GM18951 (cell line): ENCODE results near the gene TMEM170A.
"Not testable (repeated sequence)": the region's sequence is repeated elsewhere in the genome, so short reads cannot be mapped to it uniquely, and the experiment has no call there.

Experiments used
- POLR2A ChIP-seq: IDR thresholded peaks from 4 replicates; pipeline ENCODE4 v1.6.1; 2011; ENCODE audit warnings: mild to moderate bottlenecking; ENCODE audit not compliant: insufficient read length, insufficient read depth; ENCODE audit errors: extremely low read depth
- in situ Hi-C: fragments of 300-500 bp; cut with MboI; formaldehyde crosslinking; loops from one replicate; pipeline ENCODE4 v1.12.0; 2022; ENCODE audit warnings: low sequenced_read_pairs, mixed read lengths, inconsistent platforms; ENCODE audit not compliant: unreplicated experiment

Gene TMEM170A, protein sequence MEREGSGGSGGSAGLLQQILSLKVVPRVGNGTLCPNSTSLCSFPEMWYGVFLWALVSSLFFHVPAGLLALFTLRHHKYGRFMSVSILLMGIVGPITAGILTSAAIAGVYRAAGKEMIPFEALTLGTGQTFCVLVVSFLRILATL

DNA sequence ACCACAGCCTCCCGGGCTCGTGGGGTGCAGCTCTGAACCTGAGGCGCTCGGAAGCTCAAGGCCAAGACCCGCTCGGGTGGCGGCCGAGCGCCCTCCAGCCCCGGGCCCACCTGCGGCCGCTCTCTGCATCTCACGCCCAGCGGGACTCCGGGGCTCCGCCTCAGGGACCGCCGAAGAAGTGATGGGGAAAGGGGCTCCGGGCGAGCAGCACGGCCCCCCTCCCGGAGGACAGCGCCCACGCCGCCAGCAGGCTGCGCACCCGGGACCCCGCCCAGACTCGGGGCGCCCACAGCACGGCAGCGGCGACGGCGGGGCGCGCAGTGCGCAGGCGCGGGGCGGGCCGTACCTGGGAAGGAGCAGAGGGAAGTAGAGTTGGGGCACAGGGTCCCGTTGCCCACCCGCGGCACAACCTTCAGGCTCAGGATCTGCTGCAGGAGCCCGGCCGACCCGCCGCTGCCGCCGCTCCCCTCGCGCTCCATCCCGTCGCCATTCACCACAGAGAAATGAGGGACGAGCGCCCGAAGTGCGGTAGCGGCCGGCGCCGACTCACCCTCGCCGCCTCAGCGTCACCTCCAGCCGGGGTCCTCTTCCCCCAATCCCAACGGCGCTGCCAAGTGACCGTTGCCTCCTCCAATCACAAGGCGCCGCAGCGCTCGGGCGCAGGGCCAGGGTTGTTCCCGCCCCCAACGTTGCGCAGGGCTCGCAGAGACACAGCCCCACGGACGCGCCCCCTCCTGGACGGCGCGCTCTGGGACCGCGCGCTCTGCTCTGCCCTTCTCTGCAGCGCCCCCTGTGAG is at the start of gene TMEM170A:
TMEM170A (minus strand) TSS at position 568 of the 797 bp plus-strand sequence; CDS start at position 479, 89 bp downstream.
- TF ChIP-seq POLR2A, result peak; percentile 99
- in situ Hi-C loops, result no loop called here

DNA sequence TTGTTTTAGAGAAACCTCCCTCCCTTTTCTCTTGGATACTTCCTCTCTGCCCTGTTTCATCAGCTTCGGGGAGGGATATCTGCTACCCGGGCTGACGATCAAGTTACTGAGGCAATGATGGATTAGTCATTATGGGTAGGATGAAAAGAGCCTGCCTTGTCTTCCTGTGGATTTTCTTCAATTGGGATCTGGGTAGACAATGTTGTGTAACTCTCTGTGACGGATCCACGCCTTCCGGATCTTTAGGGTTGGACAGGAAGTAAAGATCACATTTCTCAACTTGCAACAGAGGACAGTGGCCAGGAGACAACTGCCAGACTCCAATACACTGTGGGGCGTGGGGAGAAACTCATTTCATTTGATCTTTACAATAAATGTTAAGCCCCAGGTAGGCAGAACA is 42.1 kb upstream of the TMEM170A start:
- no peak for TF ChIP-seq POLR2A
- in situ Hi-C loops, result no loop called here

DNA sequence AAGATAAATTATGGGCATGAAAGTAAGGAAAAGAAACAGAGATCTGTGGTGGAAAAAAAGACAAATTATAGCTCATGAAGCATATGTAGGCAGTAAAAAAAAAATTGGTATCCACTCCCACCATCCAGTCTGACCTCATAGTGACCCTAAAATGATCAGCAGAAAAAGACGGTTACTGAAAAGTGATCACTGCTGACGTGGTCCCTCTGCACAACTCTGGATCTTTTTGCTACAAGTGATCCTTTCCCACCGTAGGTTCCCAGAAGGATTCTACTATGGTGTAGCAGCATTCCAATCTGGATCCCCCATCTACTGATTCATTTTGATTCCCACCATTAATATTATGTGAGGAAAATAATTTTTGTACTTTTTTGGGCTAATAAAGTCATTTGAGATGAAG is 41.6 kb upstream of the TMEM170A start:
- TF ChIP-seq POLR2A, result no peak
- in situ Hi-C loops, result no loop called here

DNA sequence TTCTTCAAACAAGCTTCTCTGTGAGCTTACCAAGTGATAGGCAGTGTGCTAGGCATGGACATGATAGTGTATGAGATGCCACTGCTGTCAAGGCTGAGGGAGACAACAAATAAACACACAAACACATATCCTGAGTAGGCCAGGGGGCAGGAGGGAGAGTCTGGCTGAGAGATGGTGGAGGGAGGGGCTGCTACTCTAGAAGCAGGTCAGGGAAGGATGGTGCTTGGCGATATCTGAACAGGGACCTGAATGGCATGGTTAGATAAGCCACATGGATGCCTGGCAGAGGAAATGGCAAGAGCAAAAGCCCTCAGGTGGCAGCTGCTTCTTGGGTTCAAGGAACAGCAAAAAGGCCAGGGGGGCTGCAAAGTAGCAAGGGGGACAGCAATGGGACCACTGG is 39.3 kb upstream of the TMEM170A start:
- TF ChIP-seq POLR2A, result no peak

DNA sequence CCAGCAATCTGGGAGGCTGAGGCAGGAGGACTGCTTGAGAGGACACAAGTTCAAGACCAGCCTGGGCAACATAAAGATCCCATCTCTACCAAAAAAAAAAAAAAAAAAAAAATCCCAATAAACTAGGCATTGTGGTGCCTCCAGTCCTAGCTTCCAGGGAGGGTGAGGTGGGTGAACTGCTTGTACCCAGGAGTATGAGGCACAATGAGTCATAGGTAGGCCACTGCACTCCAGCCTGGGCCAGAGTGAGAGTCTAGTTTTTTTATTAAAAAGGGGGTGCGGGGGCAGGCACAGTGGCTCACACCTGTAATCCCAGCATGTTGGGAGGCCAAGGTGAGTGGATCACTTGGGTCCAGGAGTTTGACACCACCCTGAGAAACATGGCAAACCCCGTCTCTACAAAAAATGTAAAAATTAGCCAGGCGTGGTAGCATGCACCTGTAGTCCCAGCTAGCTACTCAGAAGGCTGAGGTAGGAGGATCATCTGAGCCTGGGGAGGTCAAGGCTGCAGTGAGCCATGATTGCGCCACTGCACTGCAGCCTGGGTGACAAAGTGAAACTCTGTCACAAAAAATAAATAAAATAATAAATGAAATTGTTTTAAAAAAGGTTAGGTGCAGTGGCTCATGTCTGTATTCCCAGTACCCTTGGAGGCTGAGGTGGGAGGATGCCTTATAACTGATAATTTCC is 38.6 kb upstream of the TMEM170A start:
- in situ Hi-C loops, result no loop called here
- no peak for TF ChIP-seq POLR2A

More for the DNA sequence above, 39.3 kb upstream of the TMEM170A start:
- in situ Hi-C loops, result no loop called here

DNA sequence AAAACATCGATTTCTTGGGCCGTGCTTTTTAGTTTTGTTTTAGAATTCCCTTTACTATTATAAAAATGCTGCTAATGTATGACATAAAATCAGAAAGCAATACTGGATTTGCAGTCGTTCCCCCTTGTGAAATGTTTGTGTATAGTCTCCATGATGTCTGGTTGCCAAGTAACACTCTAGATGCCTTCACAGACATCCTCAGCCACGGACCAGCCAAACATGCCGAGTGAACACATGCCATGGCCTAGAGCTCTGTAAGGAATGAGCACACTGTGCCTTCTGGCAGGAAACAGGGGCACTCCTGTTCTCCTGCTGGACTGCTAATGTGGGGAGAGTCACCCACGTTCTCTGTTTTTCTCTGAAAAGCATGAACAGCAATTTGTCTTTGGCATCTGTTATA is 37.3 kb upstream of the TMEM170A start:
- in situ Hi-C loops, result not testable (repeated sequence)

DNA sequence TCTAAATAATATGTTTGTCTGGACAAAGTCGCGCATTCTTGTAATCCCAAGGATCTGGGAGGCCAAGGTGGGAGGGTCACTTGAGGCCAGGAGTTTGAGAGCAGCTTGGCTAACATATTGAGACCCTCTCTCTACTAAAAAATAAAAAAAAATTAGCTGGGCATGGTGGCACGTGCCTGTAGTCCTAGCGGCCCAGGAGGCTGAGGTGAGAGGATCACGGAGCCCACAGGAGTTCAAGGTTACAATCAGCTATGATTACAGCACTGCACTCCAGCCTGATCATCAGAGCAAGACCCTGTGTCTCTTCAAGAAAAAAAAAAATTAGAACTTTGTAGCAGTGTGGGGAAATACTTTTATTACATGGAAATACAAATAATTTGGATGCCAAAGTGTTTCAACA is 36.9 kb upstream of the TMEM170A start:
- in situ Hi-C loops, result no loop called here
- TF ChIP-seq POLR2A, result no peak

DNA sequence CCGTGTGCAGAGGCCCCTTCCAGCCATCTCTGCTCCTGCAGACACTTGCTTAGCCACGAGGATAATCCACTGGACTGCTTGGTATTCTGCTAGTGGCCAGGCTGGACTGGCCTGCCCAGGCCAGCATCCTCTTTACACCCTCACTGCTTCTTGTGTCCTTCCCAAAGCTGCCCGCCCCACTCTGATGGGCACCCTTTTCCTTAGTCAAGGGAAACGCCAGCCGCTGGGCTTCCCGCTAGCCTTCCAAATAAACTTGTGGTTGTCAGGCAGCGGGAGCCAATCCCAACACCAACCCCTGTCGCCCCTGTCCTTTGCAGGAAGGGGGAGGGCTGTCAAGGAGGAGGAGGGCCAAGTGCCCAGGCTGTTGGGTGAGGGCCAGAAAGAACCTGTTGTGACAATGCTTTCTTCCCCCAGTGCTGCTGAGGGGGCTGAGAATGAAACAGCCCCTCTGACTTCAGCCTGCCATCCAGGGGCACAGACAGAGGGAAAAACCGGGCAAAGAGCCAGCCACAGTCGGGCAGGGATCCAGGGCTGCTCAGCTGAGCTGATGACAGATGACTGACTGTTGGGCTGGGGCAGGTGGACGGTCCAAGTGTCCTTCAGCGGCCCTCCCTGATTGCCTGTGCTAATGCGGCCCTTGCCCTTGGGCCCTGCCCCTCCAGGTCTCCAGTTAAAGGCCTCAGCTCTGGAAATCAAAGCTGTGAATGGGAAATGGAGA is 34.3 kb upstream of the TMEM170A start:
- in situ Hi-C loops, result not testable (repeated sequence)

DNA sequence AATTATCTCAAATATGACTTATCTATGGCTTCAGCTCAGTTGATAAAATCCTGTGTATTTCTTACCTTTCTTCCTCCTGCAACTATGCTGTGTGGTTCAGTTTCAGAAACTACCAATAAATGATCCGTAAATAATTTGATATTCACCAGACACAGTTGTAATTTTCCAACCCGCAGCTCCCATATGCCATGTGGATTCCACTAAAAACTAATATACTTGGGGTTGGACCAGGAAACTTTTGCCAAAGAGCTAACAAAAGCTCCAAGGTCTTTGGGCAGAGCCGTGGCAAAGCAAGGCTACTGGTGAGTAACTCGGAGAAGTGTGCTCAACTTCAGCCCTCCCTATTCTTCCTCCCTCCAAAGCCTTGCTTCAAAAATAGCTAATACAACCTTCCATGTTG is 33.1 kb upstream of the TMEM170A start:
- in situ Hi-C loops, result no loop called here
- TF ChIP-seq POLR2A, result no peak

DNA sequence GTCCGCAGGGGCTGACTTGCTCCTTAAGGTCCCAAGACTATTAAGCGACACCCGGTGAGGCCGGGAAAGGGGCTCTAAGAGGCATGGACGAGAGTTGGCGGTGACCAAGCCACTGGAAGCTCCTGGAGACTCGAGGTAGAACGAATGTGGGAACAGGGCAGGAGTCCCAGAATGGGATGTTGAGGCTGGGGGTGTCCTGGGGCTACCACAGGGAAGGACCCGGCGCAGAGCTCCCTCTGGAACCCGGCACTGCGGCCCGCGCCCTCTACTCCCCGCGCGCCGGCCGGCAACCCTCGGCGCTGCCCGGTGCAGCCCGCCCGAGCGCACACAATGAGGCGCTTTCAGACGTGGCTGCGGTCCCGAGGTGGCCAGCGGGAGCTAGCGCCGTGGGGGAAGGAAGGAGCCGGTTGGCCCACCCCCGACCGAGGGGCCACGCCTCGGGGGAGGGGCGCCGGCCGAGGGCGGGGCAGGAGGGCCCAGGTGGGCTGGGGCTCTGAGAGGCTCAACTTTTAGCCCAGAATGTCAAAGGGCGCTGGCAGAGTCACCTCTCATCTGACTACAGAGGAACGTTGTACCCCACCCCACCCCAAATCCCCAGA is 30.7 kb upstream of the TMEM170A start, which contains the start of gene CHST6:
CHST6 (minus strand) TSS at position 366 of the 599 bp plus-strand sequence. CDS start 15,613 bp downstream, outside the sequence.
- in situ Hi-C loops, result no loop called here
- TF ChIP-seq POLR2A, result no peak

DNA sequence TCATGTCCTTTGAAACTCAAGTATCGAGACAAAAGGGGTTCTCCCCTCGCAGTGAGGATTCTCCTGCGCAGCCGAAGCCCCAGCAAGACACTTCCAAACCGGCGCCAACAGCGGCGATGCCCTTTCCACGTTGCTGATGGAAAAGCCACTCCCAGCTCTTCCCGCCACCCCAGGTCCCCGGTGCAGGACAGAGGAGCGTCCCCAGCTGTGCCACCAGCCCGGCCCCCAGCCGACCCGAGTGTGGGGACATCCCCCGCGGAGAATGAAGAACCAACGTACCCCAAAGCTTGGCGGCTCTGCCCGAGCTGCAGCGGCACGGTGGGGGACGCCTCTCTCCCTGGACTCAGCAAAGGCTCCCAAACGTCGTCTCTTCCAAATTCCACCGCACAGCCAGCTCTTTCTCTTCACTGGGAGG is 30.2 kb upstream of the TMEM170A start:
- no peak for TF ChIP-seq POLR2A
- in situ Hi-C loops, result no loop called here

DNA sequence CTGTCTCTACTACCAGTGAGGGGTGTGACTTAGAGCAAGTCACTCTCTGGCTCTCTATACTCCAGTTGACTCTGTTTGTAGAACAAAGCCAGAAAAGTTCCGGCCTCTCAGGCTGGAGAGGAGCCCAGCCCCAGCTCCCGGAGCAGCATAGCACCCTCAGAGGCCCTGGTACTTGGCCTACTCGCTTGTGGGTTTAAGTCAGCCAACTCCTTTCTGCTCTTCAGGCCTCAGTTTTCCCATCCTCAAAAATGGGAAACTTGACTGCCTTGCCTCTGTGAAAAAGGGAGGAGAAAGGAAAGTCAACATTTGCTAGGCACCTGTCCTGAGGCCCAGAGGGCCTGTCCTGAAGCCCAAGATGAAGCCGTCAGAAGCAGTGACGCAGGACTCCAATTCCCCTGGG is 29.7 kb upstream of the TMEM170A start:
- TF ChIP-seq POLR2A, result no peak
- in situ Hi-C loops, result no loop called here

DNA sequence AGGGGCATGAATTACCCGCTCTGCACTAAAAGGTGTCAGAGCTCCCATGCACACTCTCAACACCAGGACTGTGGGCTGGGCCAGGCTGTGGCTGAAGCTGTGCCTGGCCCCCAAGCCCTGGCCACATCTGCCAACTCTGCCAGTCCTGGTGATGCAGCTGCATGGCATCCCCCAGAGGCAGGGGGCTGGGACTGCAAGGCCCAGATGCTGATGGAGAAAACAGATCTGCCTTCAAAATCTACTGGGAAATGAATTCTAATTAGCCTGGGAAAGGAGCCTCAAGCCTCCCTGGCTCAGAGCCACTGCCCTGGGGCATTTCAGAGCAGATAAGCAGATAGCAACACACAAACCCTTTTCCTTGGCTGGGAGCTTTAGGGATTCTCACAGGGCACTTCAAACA is 27.4 kb upstream of the TMEM170A start:
- in situ Hi-C loops, result no loop called here
- no peak for TF ChIP-seq POLR2A
